A172 (cell line): Measurements from ENCODE around the gene AKR1C2. TPM values are rescaled to one million over a fixed set of nuclear protein-coding genes. Genes with fewer than 3 reads are reported as not detected.
"Not testable (repeated sequence)": the region's sequence is repeated elsewhere in the genome, so short reads cannot be mapped to it uniquely, and the experiment has no call there.

ENCODE experiments used
- DNase-seq: peaks from one replicate; pipeline ENCODE4 v3.0.0-alpha.2; 2015; ENCODE audit warnings: low spot score
- total RNA-seq: library from RNA; depleted of rRNA; stranded (reverse); fragments of >200 nt; shearing (Covaris generic); gene quantifications from 2 replicates; pipeline ENCODE4 v1.2.3, GENCODE V29; 2014

AKR1C2 gene
- total RNA-seq, 1 experiment from 2014 or later, result 186 TPM

- DNase-seq, result peak; percentile 27
Measured at GRCh38 chr10:5025461-5025881, 21.8 kb upstream of the AKR1C2 start.

DNA sequence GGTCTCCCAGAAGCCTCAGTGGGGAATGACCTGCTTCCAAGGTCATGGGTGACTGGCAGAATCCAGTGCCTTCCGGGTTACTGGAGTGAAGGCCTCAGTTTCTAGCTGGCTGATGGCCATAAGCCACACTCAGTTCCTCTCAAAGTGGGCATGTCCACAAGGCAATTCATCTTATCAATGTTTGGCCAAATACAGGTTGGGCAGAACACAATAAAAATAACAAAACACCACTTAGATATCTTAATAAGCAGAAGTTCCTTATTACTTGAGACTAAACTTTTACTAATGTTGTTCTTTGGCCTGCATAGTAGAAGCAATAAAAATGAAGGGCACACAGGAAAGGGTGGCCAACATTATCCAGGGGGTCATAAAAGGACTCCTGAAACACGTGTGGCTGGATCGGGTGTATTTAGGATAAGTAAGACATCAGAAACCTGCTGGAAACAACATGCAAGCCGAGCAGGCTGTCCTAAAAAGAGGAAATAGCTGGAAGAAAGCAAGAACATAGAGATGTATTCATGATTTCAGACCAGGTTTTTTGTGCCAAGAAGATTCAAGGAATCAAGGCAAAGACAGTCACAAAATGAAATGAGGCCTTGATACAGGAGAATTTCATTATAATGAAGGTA lies 19.6 kb upstream of the AKR1C2 start:
- DNase-seq, result no peak

- not testable (repeated sequence) for DNase-seq
Measured at GRCh38 chr10:5021624-5022290, 18.1 kb upstream of the AKR1C2 start.

GRCh38 chr10:5019770-5020612 lies 16.3 kb upstream of the AKR1C2 start:
- peak; percentile 52 for DNase-seq

- DNase-seq, result peak; percentile 63
Measured at GRCh38 chr10:5018671-5019277, 15.1 kb upstream of the AKR1C2 start.

DNA sequence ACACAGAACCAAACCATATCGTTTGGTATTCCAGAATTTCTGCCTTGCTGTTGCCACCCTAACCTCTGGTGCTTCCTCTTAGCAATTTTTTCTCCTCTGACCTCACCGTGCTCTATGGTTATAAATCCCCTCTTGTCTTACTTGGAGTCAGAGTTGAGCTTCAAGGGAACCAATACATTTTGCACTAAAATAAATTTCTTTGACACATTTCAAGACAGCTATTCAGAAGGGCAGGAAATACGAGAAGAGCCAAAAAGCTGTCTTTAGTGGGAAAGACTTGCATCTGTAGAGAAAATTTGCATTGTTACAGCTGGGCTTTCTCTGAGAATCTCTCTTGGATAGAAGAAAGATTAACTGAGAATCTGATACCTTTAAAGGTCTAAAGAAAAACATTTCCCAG lies 14.5 kb upstream of the AKR1C2 start:
- DNase-seq, result no peak

GRCh38 chr10:5014936-5015335 lies 11.3 kb upstream of the AKR1C2 start:
- peak; percentile 19 for DNase-seq

- not testable (repeated sequence) for DNase-seq
Measured at GRCh38 chr10:5014200-5014910, 10.7 kb upstream of the AKR1C2 start.

DNA sequence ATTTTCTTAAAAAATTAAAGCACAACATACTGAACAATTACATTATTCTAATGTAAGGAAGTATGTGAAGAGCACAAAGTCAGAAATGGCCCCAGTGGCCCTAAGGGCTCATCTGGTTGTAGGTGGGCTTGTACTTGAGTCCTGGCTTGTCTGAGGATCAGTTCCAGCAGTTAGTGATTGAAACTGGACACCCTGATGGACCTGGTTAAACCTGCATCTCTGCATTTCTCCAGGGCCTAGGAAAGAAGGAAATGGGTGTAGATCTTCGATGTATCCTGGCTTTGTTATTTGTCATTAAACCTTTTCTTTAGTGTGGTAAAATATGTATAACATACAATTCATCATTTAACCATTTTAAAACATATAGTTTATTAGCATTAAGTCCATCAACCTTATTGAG lies 9.7 kb upstream of the AKR1C2 start:
- no peak for DNase-seq

DNA sequence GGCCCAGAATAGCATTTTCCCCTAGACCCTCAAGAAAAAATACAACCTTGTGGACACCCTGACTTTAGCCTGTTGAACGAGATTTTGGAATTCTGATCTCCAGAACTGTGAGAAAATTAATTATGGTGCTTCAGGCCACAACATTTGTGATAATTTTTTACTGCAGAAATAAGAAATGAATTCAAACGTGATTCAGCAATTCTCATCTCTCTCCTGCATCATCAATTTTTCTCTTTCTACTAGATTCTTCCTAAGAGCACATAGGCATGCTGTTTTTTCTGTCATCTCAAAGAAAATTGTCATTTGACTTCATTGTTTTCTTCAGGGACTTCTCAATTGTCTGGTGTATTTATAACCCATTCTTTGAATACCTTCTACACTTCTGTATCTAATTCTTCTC lies 8.9 kb upstream of the AKR1C2 start:
- DNase-seq, result no peak

DNA sequence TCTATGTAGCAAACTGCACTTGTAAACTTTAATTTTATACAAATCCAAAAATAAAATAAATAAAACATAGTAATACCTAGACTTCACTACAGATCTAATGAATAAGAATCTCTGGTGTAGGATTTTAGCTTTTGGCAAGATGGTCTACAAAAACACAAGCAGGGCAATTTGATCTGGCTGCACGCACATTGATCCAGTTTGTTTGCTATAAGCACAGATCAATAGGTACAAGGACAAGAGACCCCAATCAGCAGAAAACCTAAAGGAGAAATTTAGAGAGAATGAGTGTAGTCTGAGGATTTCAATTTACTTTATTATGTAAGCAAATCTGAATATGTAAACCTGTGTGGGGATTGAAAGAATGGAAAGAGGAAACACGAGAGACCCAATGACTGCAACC lies 7.7 kb upstream of the AKR1C2 start:
- not testable (repeated sequence) for DNase-seq

GRCh38 chr10:5010043-5010442 lies 6.4 kb upstream of the AKR1C2 start:
- DNase-seq, result not testable (repeated sequence)

GRCh38 chr10:5008857-5009548 lies 5.3 kb upstream of the AKR1C2 start:
- DNase-seq, result not testable (repeated sequence)

- not testable (repeated sequence) for DNase-seq
Measured at GRCh38 chr10:5004501-5004900, 844 bp upstream of the AKR1C2 start.

DNA sequence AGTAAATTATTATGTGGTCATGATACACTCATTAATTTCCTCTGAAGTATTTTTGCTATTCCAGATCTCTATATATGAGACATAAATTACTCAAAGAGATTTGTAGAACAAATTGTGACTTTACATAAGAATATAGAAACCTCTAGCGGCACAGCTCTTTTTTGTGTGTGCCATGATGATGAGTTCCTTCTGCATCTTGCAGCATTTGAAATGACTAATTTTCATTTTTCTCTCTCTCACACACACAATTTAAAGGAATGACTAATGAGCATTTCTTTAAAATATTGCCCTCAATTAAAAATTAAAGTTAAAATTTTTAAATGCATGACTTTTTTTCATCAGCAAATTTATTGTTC lies 351 bp upstream of the AKR1C2 start:
- DNase-seq, result not testable (repeated sequence)

- no peak for DNase-seq
Measured at GRCh38 chr10:5002013-5002727, 1.5 kb downstream of the AKR1C2 start.

DNA sequence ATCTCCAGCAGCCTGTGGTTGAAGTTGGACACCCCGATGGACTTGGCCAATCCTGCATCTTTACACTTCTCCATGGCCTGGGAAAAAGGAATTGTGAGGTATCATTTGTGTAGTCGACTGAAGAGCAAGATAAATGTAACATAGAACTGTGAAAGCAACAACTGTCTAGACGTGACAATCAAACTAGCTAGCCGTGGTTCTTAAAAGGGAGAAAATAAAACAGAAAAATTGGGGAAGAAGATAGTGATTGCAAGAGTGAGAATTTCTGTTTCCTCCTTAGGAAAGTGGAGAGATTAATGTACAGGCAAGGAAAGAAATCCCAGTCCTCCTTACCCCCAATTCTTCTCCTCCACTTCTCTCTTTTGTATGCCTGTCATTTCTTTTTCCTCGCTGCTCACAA lies 5.0 kb downstream of the AKR1C2 start:
- no peak for DNase-seq

- not testable (repeated sequence) for DNase-seq
Measured at GRCh38 chr10:4994260-4994659, 9.4 kb downstream of the AKR1C2 start.

DNA sequence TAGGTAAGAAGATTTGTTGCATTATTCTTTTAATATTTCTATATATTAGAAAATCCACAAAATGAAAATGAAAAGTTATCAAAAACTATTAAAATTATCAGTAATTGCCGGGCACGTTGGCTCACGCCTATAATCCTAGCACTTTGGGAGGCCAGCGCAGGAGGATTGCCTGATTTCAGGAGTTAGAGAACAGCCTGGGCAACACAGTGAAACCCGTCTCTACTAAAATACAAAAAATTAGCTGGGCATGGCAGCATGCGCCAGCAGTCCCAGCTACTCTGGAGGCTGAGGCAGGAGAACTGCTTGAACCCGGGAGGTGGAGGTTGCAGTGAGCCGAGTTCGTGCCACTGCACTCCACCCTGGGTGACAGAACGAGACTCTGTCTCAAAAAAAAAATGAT lies 11.1 kb downstream of the AKR1C2 start:
- not testable (repeated sequence) for DNase-seq

DNA sequence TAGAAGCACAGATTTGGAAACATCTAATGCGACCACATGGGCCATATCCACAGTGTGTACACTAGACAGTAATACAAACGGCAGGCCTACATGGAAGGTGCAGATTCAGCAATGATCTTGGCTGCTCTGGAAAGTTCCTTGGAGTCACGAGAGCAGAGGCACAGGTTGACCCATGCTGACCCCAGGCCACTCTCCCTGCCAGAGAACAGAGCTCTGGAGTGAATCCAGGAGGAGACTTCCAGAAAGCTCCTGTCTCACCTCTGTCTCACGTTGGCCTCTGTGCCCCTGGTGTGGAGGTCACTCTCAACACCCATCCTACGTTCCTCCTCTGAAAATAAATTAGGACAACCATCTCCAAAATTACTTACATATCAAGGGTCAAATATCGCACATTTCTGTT lies 12.2 kb downstream of the AKR1C2 start:
- DNase-seq, result not testable (repeated sequence)
